ENCODE measurements around the gene CD300LF. TPM values are rescaled to one million over a fixed set of nuclear protein-coding genes. Genes with fewer than 3 reads are reported as not detected.
A peak's percentile ranks its signal among the peaks of the same experiment; 100 is the strongest.

The CD300LF gene
- not detected in 2 replicates for total RNA-seq
- long read RNA-seq: 0 reads

- no peaks in the 10 kb centered on the region for H3K9me3 Mint-ChIP-seq (ENCODE audit: unreplicated experiment)
- no peak for DNase-seq (ENCODE audit: extremely low spot score, unreplicated experiment)
- no peak within 1 kb of the TSS for H3K4me3 Mint-ChIP-seq (ENCODE audit: unreplicated experiment)
- no peak for TF ChIP-seq CTCF (IDR thresholded peaks at IDR 0.05)
- H3K4me1 Mint-ChIP-seq (ENCODE audit: unreplicated experiment): no peaks in the 10 kb centered on the region
- H3K27me3 Mint-ChIP-seq (ENCODE audit: unreplicated experiment): peaks cover 28% of the 10 kb centered on the region
- H3K27ac Mint-ChIP-seq (ENCODE audit: unreplicated experiment): no peak within 1 kb of the TSS
- no peaks in the 10 kb centered on the region for H3K36me3 Mint-ChIP-seq (ENCODE audit: unreplicated experiment)
Observed at GRCh38 chr17:74712756-74713155, at the start of gene CD300LF. Gene CD300LF, minus strand, starts transcription at chr17:74712923. Its CDS starts 57 bp downstream, at chr17:74712866.

GRCh38 chr17:74761931-74762330 lies 49.2 kb upstream of the CD300LF start:
- Mint-ChIP-seq H3K4me1 (ENCODE audit: unreplicated experiment) (peaks cover 84% of the 10 kb centered on the region), H3K9me3 (ENCODE audit: unreplicated experiment) (no peaks in the 10 kb centered on the region), H3K36me3 (ENCODE audit: unreplicated experiment) (peaks cover 8% of the 10 kb centered on the region), H3K27me3 (ENCODE audit: unreplicated experiment) (no peaks in the 10 kb centered on the region), H3K27ac (ENCODE audit: unreplicated experiment) (peak overlapping the region; percentile 97), H3K4me3 (ENCODE audit: unreplicated experiment) (no peak overlapping the region)
- DNase-seq (ENCODE audit: extremely low spot score, unreplicated experiment): no peak
- no peak for TF ChIP-seq CTCF (IDR thresholded peaks at IDR 0.05)

- no peak for DNase-seq (ENCODE audit: extremely low spot score, unreplicated experiment)
- Mint-ChIP-seq H3K36me3 (ENCODE audit: unreplicated experiment) (peaks cover 7% of the 10 kb centered on the region), H3K27me3 (ENCODE audit: unreplicated experiment) (no peaks in the 10 kb centered on the region), H3K9me3 (ENCODE audit: unreplicated experiment) (no peaks in the 10 kb centered on the region), H3K4me3 (ENCODE audit: unreplicated experiment) (peak overlapping the region; percentile 35), H3K27ac (ENCODE audit: unreplicated experiment) (peak overlapping the region; percentile 97), H3K4me1 (ENCODE audit: unreplicated experiment) (peaks cover 87% of the 10 kb centered on the region)
- no peak for TF ChIP-seq CTCF (IDR thresholded peaks at IDR 0.05)
Observed at GRCh38 chr17:74761419-74761818, 48.7 kb upstream of the CD300LF start.

- H3K36me3 Mint-ChIP-seq (ENCODE audit: unreplicated experiment): peaks cover 2% of the 10 kb centered on the region
- no peak for DNase-seq (ENCODE audit: extremely low spot score, unreplicated experiment)
- H3K27ac Mint-ChIP-seq (ENCODE audit: unreplicated experiment): peak overlapping the region; percentile 97
- peaks cover 87% of the 10 kb centered on the region for H3K4me1 Mint-ChIP-seq (ENCODE audit: unreplicated experiment)
- H3K4me3 Mint-ChIP-seq (ENCODE audit: unreplicated experiment): no peak overlapping the region
- no peaks in the 10 kb centered on the region for H3K9me3 Mint-ChIP-seq (ENCODE audit: unreplicated experiment)
- TF ChIP-seq CTCF (IDR thresholded peaks at IDR 0.05): no peak
- no peaks in the 10 kb centered on the region for H3K27me3 Mint-ChIP-seq (ENCODE audit: unreplicated experiment)
Observed at GRCh38 chr17:74760404-74761105, 47.8 kb upstream of the CD300LF start.

- Mint-ChIP-seq H3K27ac (ENCODE audit: unreplicated experiment) (peak overlapping the region; percentile 97), H3K27me3 (ENCODE audit: unreplicated experiment) (no peaks in the 10 kb centered on the region)
Observed at GRCh38 chr17:74759941-74760340, 47.2 kb upstream of the CD300LF start.

More at GRCh38 chr17:74759941-74760340, 47.2 kb upstream of the CD300LF start:
- Mint-ChIP-seq H3K4me1 (ENCODE audit: unreplicated experiment) (peaks cover 86% of the 10 kb centered on the region), H3K9me3 (ENCODE audit: unreplicated experiment) (no peaks in the 10 kb centered on the region), H3K36me3 (ENCODE audit: unreplicated experiment) (no peaks in the 10 kb centered on the region), H3K4me3 (ENCODE audit: unreplicated experiment) (no peak overlapping the region)
- DNase-seq (ENCODE audit: extremely low spot score, unreplicated experiment): no peak
- TF ChIP-seq CTCF (IDR thresholded peaks at IDR 0.05): no peak

All from osteocyte (in vitro differentiated cells).